Measurements from ENCODE around the gene TLE2. TPM values are rescaled to one million over a fixed set of nuclear protein-coding genes. Genes with fewer than 3 reads are reported as not detected.
A peak's percentile ranks its signal among the peaks of the same experiment; 100 is the strongest.

The TLE2 gene
- total RNA-seq, 1 experiment from 2014 or later, result 3.1 TPM

DNA sequence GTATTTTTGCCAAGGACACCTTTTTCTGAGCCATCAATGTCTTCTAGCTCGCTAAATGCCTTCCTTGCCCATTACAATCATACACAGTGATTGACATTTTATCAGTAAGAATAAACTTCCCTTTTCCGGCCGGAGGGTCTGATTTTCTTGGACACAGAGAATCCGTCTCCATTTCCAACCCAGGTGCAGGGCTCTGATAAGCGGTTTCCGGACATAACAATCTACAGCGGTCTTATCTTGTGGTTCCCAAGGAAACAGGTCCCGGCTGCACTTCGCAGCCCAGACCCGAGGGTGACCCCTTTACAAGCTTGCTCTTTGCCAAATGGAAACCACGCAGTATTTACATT, 79.2 kb downstream of the TLE2 start:
- Histone ChIP-seq H2AFZ (ENCODE audit: low read length) (no peak overlapping the region), H2BK15ac (ENCODE audit: low read depth, low read length) (no peak overlapping the region), H3K23ac (ENCODE audit: insufficient read length, low read depth, low read length) (no peak overlapping the region), H4K91ac (ENCODE audit: insufficient read length, low read depth, low read length) (no peak overlapping the region), H2BK5ac (ENCODE audit: insufficient read length, low read length) (no peak overlapping the region), H3K27me3 (ENCODE audit: insufficient read depth, low read length) (no peaks in the 10 kb centered on the region), H3T11ph (ENCODE audit: low read length) (no peak overlapping the region), H2AK5ac (ENCODE audit: insufficient read length, low read length) (no peak overlapping the region), H3K4ac (ENCODE audit: low read depth, low read length) (no peak overlapping the region), H3K23me2 (ENCODE audit: insufficient read length, low read depth, low read length, poor library complexity, severe bottlenecking) (no peaks in the 10 kb centered on the region), H3K14ac (ENCODE audit: insufficient read depth, low read length) (no peak overlapping the region), H3K27ac (ENCODE audit: insufficient read length, low read depth, low read length) (no peak overlapping the region), H2BK12ac (ENCODE audit: insufficient read length, low read depth, low read length) (no peak overlapping the region), H4K8ac (replicated peaks; ENCODE audit: insufficient read length, low read depth, low read length) (no peak overlapping the region), H3K4me2 (ENCODE audit: insufficient read depth, insufficient read length, low read length) (peak overlapping the region; percentile 76), H4K5ac (ENCODE audit: insufficient read length, low read depth, low read length) (no peak overlapping the region), H3K4me1 (ENCODE audit: insufficient read depth, low read length) (peaks cover 3% of the 10 kb centered on the region; the same call in 1 of the 2 replicates), H3K79me2 (ENCODE audit: insufficient read depth, low read length) (peaks cover 5% of the 10 kb centered on the region; the same call in 1 of the 2 replicates), H3K9me3 (ENCODE audit: control insufficient read depth, low read depth, low read length) (no peaks in the 10 kb centered on the region), H3K79me1 (ENCODE audit: insufficient read depth, low read depth, low read length, poor library complexity, severe bottlenecking) (no peaks in the 10 kb centered on the region), H4K20me1 (ENCODE audit: control insufficient read depth, insufficient read depth, insufficient read length) (no peaks in the 10 kb centered on the region), H3K56ac (ENCODE audit: insufficient read length, low read depth, low read length) (no peak overlapping the region), H2BK20ac (ENCODE audit: low read depth, low read length, poor library complexity, severe bottlenecking) (no peak overlapping the region), H3K9ac (ENCODE audit: extremely low read depth, insufficient read length, low read length) (peak overlapping the region; percentile 80), H2BK120ac (ENCODE audit: low read depth, low read length, poor library complexity, severe bottlenecking) (no peak overlapping the region), H3K18ac (ENCODE audit: insufficient read length, low read depth, low read length) (no peak overlapping the region)
- Mint-ChIP-seq H3K27ac (peak overlapping the region; percentile 97 to 98 (median 97); a peak in 5 of 7 replicates), H3K27me3 (ENCODE audit: low read depth) (no peaks in the 10 kb centered on the region), H3K4me3 (peak overlapping the region; percentile 97 to 99), H3K9me3 (no peaks in the 10 kb centered on the region), H3K4me1 (peaks cover 8 to 16% of the 10 kb centered on the region in 2 experiments), H3K36me3 (ENCODE audit: insufficient read depth in 1 of 3, low read depth in 3 of 3) (no peaks in the 10 kb centered on the region; a peak in 1 of 7 replicates)
- TF ChIP-seq, protein P1, sequence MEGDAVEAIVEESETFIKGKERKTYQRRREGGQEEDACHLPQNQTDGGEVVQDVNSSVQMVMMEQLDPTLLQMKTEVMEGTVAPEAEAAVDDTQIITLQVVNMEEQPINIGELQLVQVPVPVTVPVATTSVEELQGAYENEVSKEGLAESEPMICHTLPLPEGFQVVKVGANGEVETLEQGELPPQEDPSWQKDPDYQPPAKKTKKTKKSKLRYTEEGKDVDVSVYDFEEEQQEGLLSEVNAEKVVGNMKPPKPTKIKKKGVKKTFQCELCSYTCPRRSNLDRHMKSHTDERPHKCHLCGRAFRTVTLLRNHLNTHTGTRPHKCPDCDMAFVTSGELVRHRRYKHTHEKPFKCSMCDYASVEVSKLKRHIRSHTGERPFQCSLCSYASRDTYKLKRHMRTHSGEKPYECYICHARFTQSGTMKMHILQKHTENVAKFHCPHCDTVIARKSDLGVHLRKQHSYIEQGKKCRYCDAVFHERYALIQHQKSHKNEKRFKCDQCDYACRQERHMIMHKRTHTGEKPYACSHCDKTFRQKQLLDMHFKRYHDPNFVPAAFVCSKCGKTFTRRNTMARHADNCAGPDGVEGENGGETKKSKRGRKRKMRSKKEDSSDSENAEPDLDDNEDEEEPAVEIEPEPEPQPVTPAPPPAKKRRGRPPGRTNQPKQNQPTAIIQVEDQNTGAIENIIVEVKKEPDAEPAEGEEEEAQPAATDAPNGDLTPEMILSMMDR (conservative IDR thresholded peaks at IDR 0.05), result no peak
- no peak for DNase-seq
- no CpG with 5 or more reads among the region's 11 CpGs for WGBS (ENCODE audit: extremely low coverage, insufficient read length, low lambda C conversion rate)

Other genes with a start within 250 kb of the TLE2 start
- gene SGTA, start 246.0 kb downstream of the TLE2 start, total RNA-seq (2021), result 102 TPM in 2 replicates
- gene THOP1, start 243.8 kb downstream of the TLE2 start, total RNA-seq (2021), result 150 and 153 TPM in 2 replicates
- gene ZNF554, start 209.4 kb downstream of the TLE2 start, total RNA-seq (2021), result 5.9 and 6.6 TPM in 2 replicates
- gene ZNF555, start 187.8 kb downstream of the TLE2 start, total RNA-seq (2021), result 7.5 and 7.8 TPM in 2 replicates
- not detected in 2 replicates for gene ZNF556, start 161.9 kb downstream of the TLE2 start, total RNA-seq (2021)
- 7.8 and 8.8 TPM in 2 replicates for gene ZNF57, start 128.4 kb downstream of the TLE2 start, total RNA-seq (2021)
- gene ZNF77, start 84.3 kb downstream of the TLE2 start, total RNA-seq (2021), result 4.3 and 4.6 TPM in 2 replicates
- gene TLE6, start 51.7 kb downstream of the TLE2 start, total RNA-seq (2021), result 1.1 and 1.7 TPM in 2 replicates
- gene TLE5, start 33.2 kb upstream of the TLE2 start, total RNA-seq (2021), result 218 and 221 TPM in 2 replicates
- 23.1 and 24.0 TPM in 2 replicates for gene GNA11, start 65.1 kb upstream of the TLE2 start, total RNA-seq (2021)
- 0.20 TPM in 1 of 2 replicates, not detected in the other for gene GNA15, start 106.8 kb upstream of the TLE2 start, total RNA-seq (2021)
- gene S1PR4, start 149.5 kb upstream of the TLE2 start, total RNA-seq (2021), result not detected in 2 replicates
- 94.8 and 100 TPM in 2 replicates for gene NCLN, start 156.7 kb upstream of the TLE2 start, total RNA-seq (2021)
- 4.8 TPM in 2 replicates for gene CELF5, start 195.4 kb upstream of the TLE2 start, total RNA-seq (2021)

All from H9 (cell line).